ENCODE results near the gene PLK2. TPM values are rescaled to one million over a fixed set of nuclear protein-coding genes. Genes with fewer than 3 reads are reported as not detected.

Gene PLK2
- total and polyA plus RNA-seq, 2 of the 4 experiments (the other 2 are of a cell fraction), result 129 to 337 TPM

GRCh38 chr5:58462623-58463230 is 2.8 kb upstream of the PLK2 start (continued):
- TF ChIP-seq ELK1 (IDR thresholded peaks at IDR 0.05; ENCODE audit: borderline replicate concordance, low read depth, low read length), result no peak

GRCh38 chr5:58462154-58462553 is 2.3 kb upstream of the PLK2 start:
- H2BK5ac ChIP-seq (ENCODE audit: low read depth, low read length, poor library complexity, severe bottlenecking), result peak overlapping the region; percentile 86
- intact Hi-C loops (cut with micrococcal nuclease), result loop anchor here (1.0 to 10.0 kb wide), 6 partner anchors 330 to 1560 kb away; partner anchors contain the start of gene MIER3
- no CpG with 5 or more reads among the region's 3 CpGs for WGBS, 2 experiments (ENCODE audit: extremely low coverage in 2 of 2, insufficient read length in 1 of 2)
- H3K18ac ChIP-seq (ENCODE audit: low read depth, low read length), result peak overlapping the region; percentile 36; the same call in 1 of the 2 replicates
- H2AK5ac ChIP-seq (ENCODE audit: low read depth, low read length), result peak overlapping the region; percentile 58; the same call in 1 of the 2 replicates
- peak overlapping the region; percentile 47; the same call in 1 of the 2 replicates for H3K56ac ChIP-seq (ENCODE audit: extremely low read depth, insufficient read depth, low read length)
- POLR2A ChIA-PET (ENCODE audit: unreplicated experiment), result no interaction called here
- no peak for ATAC-seq (ENCODE audit: low read depth)
- no peaks in the 10 kb centered on the region for H3K27me3 ChIP-seq (ENCODE audit: control insufficient read depth, insufficient read depth, low read length)
- H2BK20ac ChIP-seq (ENCODE audit: low read depth, low read length), result peak overlapping the region; percentile 81
- H4K91ac ChIP-seq (ENCODE audit: insufficient read depth, low read depth, low read length), result peak overlapping the region; percentile 83
- no peak for DNase-seq
- dilution Hi-C loops (cut with HindIII; ENCODE audit: low sequenced_read_pairs, unreplicated experiment), result no loop called here
- H3K4me1 ChIP-seq (ENCODE audit: control insufficient read depth, insufficient read depth, low read length), result no peaks in the 10 kb centered on the region; the same call in 1 of the 2 replicates
- CTCF ChIA-PET, result interaction anchor here (2.0 to 4.1 kb wide), 4 partner anchors 683 to 1164 kb away, joined by 13 to 27 read pairs (median 14); no protein-coding TSS in a partner anchor
- H2AFZ ChIP-seq (replicated peaks; ENCODE audit: low read length, poor library complexity), result no peak overlapping the region
- no peaks in the 10 kb centered on the region for H3K9me1 ChIP-seq (ENCODE audit: insufficient read depth, low read length)
- H4K5ac ChIP-seq (ENCODE audit: low read depth, low read length), result peak overlapping the region; percentile 65; the same call in 1 of the 2 replicates
- H3K4ac ChIP-seq (ENCODE audit: low read depth, low read length), result peak overlapping the region; percentile 79; the same call in 1 of the 2 replicates
- peaks cover 27% of the 10 kb centered on the region for H4K20me1 ChIP-seq (ENCODE audit: insufficient read depth, low read length)
- peak overlapping the region; percentile 38; the same call in 1 of the 2 replicates for H3K27ac ChIP-seq (ENCODE audit: insufficient read depth, low read length)
- no peaks in the 10 kb centered on the region for H3K9me3 ChIP-seq (ENCODE audit: control insufficient read depth, insufficient read depth, low read length)
- peak overlapping the region; percentile 48; the same call in 1 of the 2 replicates for H3K23ac ChIP-seq (ENCODE audit: low read depth, low read length)
- H4K8ac ChIP-seq (ENCODE audit: low read depth in 2 of 2, low read length in 2 of 2), result peak overlapping the region in 1 of 2 experiments; percentile 81; a peak in 3 of 4 replicates
- peak overlapping the region; percentile 89 for H2BK120ac ChIP-seq (ENCODE audit: low read depth, low read length)
- no peak overlapping the region for H3K4me3 ChIP-seq (ENCODE audit: insufficient read depth, low read depth, low read length)
- H3K9ac ChIP-seq (ENCODE audit: low read depth, low read length), result peak overlapping the region; percentile 4; the same call in 1 of the 2 replicates
- H2AK9ac ChIP-seq (replicated peaks; ENCODE audit: low read depth, low read length, poor library complexity), result no peak overlapping the region
- peak overlapping the region; percentile 90; the same call in 2 of the 3 replicates for H2BK15ac ChIP-seq (ENCODE audit: low read depth, low read length)
- H3K36me3 ChIP-seq (ENCODE audit: control insufficient read depth, insufficient read depth, low read length), result peaks cover 18% of the 10 kb centered on the region
- H3K14ac ChIP-seq (replicated peaks; ENCODE audit: low read depth, low read length), result peak overlapping the region; percentile 58
- H3K79me1 ChIP-seq (ENCODE audit: low read depth in 1 of 2, low read length in 2 of 2), result peaks cover 7 to 17% of the 10 kb centered on the region in 2 experiments; a peak in 3 of 4 replicates
- no peak overlapping the region for H3K4me2 ChIP-seq (ENCODE audit: low read depth, low read length)
- in situ Hi-C loops (cut with MboI; ENCODE audit: low sequenced_read_pairs), result loop anchor here (5.0 to 25.0 kb wide), 4 partner anchors 957 to 1550 kb away; partner anchors contain the start of gene SETD9
- no TSS peak for BruUV-seq (replicated peaks)
- no peak for TF ChIP-seq POLR2A (IDR thresholded peaks at IDR 0.05; ENCODE audit: low read depth, low read length)
- no peak for TF ChIP-seq RAD21 (IDR thresholded peaks at IDR 0.05; ENCODE audit: low read length)
- no peak for TF ChIP-seq CHD1 (IDR thresholded peaks at IDR 0.05; ENCODE audit: low read depth, low read length)
- TF ChIP-seq MAZ (IDR thresholded peaks at IDR 0.05; ENCODE audit: borderline replicate concordance, low read depth, low read length), result no peak
- TF ChIP-seq USF2 (IDR thresholded peaks at IDR 0.05; ENCODE audit: low read depth, low read length), result no peak
- TF ChIP-seq RCOR1 (IDR thresholded peaks at IDR 0.05; ENCODE audit: insufficient replicate concordance, low read length), result no peak
- TF ChIP-seq SMC3 (IDR thresholded peaks at IDR 0.05; ENCODE audit: low read depth, low read length), result no peak
- TF ChIP-seq MXI1 (IDR thresholded peaks at IDR 0.05; ENCODE audit: borderline replicate concordance, low read depth, low read length), result no peak
- TF ChIP-seq RFX5 (IDR thresholded peaks at IDR 0.05; ENCODE audit: low read depth, low read length), result no peak
- no peak for TF ChIP-seq CEBPB (IDR thresholded peaks at IDR 0.05; ENCODE audit: low read depth, low read length)
- TF ChIP-seq ELK1 (IDR thresholded peaks at IDR 0.05; ENCODE audit: borderline replicate concordance, low read depth, low read length), result no peak

All from IMR-90 (cell line).